ENCODE measurements around the gene PDGFA.

- TF ChIP-seq POLR2A (IDR thresholded peaks at IDR 0.05) (no peak), CTCF (IDR thresholded peaks at IDR 0.05) (no peak), POLR2AphosphoS5 (IDR thresholded peaks at IDR 0.05) (no peak)
Measured at GRCh38 chr7:516216-516605, 3.4 kb downstream of the PDGFA start.
